Breast epithelium (tissue), 4 donors: ENCODE measurements around the gene C4orf50. TPM values are rescaled to one million over a fixed set of nuclear protein-coding genes. Genes with fewer than 3 reads are reported as not detected.

Source experiments
- DNase-seq, 2 donors: peaks; one replicate each; pipeline ENCODE4 v3.0.0-alpha.2; 2019; ENCODE audit warnings: low spot score in 2 of 2
- H3K27ac ChIP-seq, 2 donors: fragments of 200-600 bp; sonication (generic) in 1 of 2; one replicate each; pipeline ENCODE4 v1.5.1; 2016 to 2019; ENCODE audit warnings: mild to moderate bottlenecking in 1 of 2
- H3K27me3 ChIP-seq, 2 donors: fragments of 200-600 bp; sonication (generic) in 1 of 2; one replicate each; pipeline versions ENCODE4 v1.5.1 to v1.6.0; 2017 to 2019; ENCODE audit warnings: control low read depth in 1 of 2, mild to moderate bottlenecking in 1 of 2
- H3K36me3 ChIP-seq: fragments of 200-600 bp; one replicate; pipeline ENCODE4 v1.5.1; 2019
- H3K4me1 ChIP-seq, 2 donors: fragments of 200-600 bp; sonication (generic); one replicate each; pipeline ENCODE4 v1.5.1; 2016 to 2019; ENCODE audit warnings: control low read depth in 1 of 2
- H3K4me3 ChIP-seq, 3 donors: fragments of 200-600 bp; sonication (generic); 1 replicate in 2 of 3; 2 replicates in 1 of 3; pipeline ENCODE4 v1.5.1; 2016 to 2019; ENCODE audit warnings: mild to moderate bottlenecking in 3 of 3, moderate library complexity in 2 of 3
- H3K9me3 ChIP-seq, 2 donors: fragments of 200-600 bp; sonication (generic) in 1 of 2; one replicate each; pipeline ENCODE4 v1.5.1; 2016 to 2019; ENCODE audit warnings: control low read depth in 1 of 2
- CTCF ChIP-seq, 3 donors: fragments of 450-650 bp; IDR thresholded peaks; one replicate each; pipeline ENCODE4 v1.5.1; 2016 to 2017; ENCODE audit warnings: antibody characterized with exemption in 3 of 3, mild to moderate bottlenecking in 3 of 3, moderate library complexity in 3 of 3
- POLR2A ChIP-seq: fragments of 450-650 bp; IDR thresholded peaks from one replicate; pipeline ENCODE4 v1.6.1; 2016; ENCODE audit warnings: antibody characterized with exemption, mild to moderate bottlenecking, moderate library complexity
- POLR2AphosphoS5 ChIP-seq, 3 donors: sonication (generic); formaldehyde crosslinking; IDR thresholded peaks; one replicate each; pipeline ENCODE4 v1.6.1; 2017; ENCODE audit warnings: antibody characterized with exemption in 3 of 3
- intact Hi-C: fragments of 100-400 bp; cut with DNase I; formaldehyde crosslinking; loops from one replicate; pipeline ENCODE4 v1.15.1; 2023; ENCODE audit warnings: low total_unique reads
- total RNA-seq, 3 donors: library from RNA; depleted of rRNA; stranded (reverse); fragments of >200 nt; gene quantifications; one replicate each; pipeline ENCODE4 v1.1.0, GENCODE V29; 2016

Gene C4orf50
- total RNA-seq, 3 donors from 2014 or later, result under 0.01 TPM; not detected in 1

DNA sequence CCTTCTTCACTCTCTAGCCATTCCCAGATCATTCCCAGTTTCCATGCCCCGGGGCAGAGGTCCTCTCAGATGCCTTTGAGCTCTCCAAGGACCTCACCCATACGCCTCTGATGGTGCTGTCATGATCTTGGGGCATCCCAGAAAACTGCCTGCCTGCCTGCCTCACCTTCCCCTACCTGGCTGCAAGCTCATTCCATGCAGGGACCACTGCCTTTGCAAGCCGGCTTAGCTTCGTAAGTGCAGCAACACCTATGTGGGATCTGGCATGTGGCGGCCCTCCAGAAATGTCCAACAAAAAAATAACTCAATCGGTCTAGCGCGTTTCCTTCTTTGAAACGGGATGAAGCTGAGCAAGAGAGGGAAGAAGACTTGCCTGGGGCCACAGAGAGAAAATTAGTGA lies 53.0 kb downstream of the C4orf50 start:
- Histone ChIP-seq H3K27me3 (peaks cover 0 to 9% of the 10 kb centered on the region in 2 donors), H3K36me3 (no peaks in the 10 kb centered on the region), H3K4me1 (no peaks in the 10 kb centered on the region), H3K9me3 (no peaks in the 10 kb centered on the region), H3K4me3 (no peak overlapping the region), H3K27ac (no peak overlapping the region)
- TF ChIP-seq POLR2A (no peak), CTCF (IDR thresholded peaks at IDR 0.05) (no peak), POLR2AphosphoS5 (IDR thresholded peaks at IDR 0.05) (no peak)
- DNase-seq, result no peak
- intact Hi-C loops, result no loop called here

DNA sequence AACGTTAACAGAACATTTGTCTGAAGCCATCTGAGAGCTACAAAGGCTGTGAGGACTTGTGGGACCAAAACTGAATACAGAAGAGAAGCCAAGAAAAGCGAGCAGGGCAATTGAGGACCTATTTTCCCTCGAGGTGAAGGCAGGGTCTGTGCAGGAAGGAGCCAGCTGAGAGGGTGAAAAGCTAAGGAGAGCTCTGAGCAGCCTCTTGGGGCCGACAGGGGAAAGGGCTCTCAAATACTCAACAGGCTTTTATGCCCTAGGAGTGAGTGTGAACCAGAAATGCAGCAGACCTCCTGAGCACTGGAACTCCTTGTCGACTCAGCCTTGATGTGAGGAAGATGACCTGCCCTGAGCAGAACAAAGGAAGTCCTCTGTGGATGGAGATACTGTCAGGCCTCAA lies 54.2 kb downstream of the C4orf50 start:
- Histone ChIP-seq H3K9me3 (no peaks in the 10 kb centered on the region), H3K4me3 (no peak overlapping the region), H3K4me1 (no peaks in the 10 kb centered on the region), H3K27ac (no peak overlapping the region), H3K36me3 (no peaks in the 10 kb centered on the region), H3K27me3 (peaks cover 0 to 4% of the 10 kb centered on the region in 2 donors)
- TF ChIP-seq POLR2A (no peak), POLR2AphosphoS5 (IDR thresholded peaks at IDR 0.05) (no peak), CTCF (IDR thresholded peaks at IDR 0.05) (no peak)
- DNase-seq, result no peak
- intact Hi-C loops, result no loop called here

DNA sequence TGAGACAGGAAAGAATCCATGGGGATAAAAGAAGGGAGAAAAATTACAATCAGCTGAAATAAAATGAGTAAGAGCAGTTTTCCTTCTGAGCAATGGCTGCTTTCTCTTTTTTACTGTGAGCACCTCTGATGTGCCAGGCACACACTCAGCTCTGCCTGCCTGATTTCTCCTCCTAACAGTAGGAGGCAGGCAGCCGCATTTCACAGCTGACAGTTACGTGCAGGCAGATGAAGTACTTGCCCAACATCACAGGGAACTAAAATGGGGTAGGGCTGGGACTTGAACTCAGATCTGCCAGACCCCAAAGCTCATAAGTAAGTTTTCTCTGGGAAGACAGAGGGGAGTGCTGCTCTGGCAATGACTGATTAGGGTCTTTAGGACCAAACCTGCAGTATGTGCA lies 54.6 kb downstream of the C4orf50 start:
- intact Hi-C loops, result no loop called here

DNA sequence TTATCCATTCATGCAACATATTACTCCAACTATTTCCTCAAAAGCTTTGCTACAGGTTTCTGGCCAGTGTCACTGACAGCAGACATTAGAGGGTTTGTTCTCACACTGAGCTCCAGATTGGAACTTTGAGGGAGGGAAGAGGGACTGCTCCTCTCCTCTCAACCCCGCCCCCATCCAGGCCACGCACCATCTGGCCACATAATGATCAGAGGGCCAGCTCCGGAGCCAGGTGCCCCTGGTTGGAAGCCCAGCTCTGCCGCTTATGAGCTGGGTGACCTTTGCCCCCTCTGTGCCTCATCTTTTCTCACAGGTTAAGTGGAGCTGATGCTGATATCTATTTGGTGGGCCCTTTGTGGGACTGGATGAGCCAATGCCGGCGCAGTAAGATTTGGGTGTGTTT lies 55.8 kb downstream of the C4orf50 start:
- no peaks in the 10 kb centered on the region for H3K36me3 ChIP-seq
- H3K4me1 ChIP-seq, result no peaks in the 10 kb centered on the region
- H3K9me3 ChIP-seq, result no peaks in the 10 kb centered on the region
- H3K27ac ChIP-seq, result no peak overlapping the region
- H3K27me3 ChIP-seq, result peaks cover 0 to 11% of the 10 kb centered on the region in 2 donors
- intact Hi-C loops, result no loop called here
- TF ChIP-seq POLR2A, result no peak
- TF ChIP-seq CTCF (IDR thresholded peaks at IDR 0.05), result no peak
- no peak for TF ChIP-seq POLR2AphosphoS5 (IDR thresholded peaks at IDR 0.05)
- DNase-seq, result no peak
- no peak overlapping the region for H3K4me3 ChIP-seq

More for the DNA sequence above, 54.6 kb downstream of the C4orf50 start:
- no peaks in the 10 kb centered on the region for H3K9me3 ChIP-seq
- H3K4me3 ChIP-seq, result no peak overlapping the region
- H3K4me1 ChIP-seq, result no peaks in the 10 kb centered on the region
- no peak overlapping the region for H3K27ac ChIP-seq
- H3K27me3 ChIP-seq, result peaks cover 0 to 6% of the 10 kb centered on the region in 2 donors
- no peak for DNase-seq
- no peak for TF ChIP-seq POLR2A
- no peak for TF ChIP-seq CTCF (IDR thresholded peaks at IDR 0.05)
- TF ChIP-seq POLR2AphosphoS5 (IDR thresholded peaks at IDR 0.05), result no peak
- H3K36me3 ChIP-seq, result no peaks in the 10 kb centered on the region

- no peak for TF ChIP-seq POLR2A
- no peak for TF ChIP-seq CTCF (IDR thresholded peaks at IDR 0.05)
- TF ChIP-seq POLR2AphosphoS5 (IDR thresholded peaks at IDR 0.05), result no peak
- Histone ChIP-seq H3K4me3 (no peak overlapping the region), H3K9me3 (no peaks in the 10 kb centered on the region), H3K36me3 (no peaks in the 10 kb centered on the region), H3K27me3 (peaks cover 0 to 22% of the 10 kb centered on the region in 2 donors), H3K27ac (no peak overlapping the region), H3K4me1 (no peaks in the 10 kb centered on the region)
- DNase-seq, result no peak
- intact Hi-C loops, result no loop called here
These were observed 57.9 kb downstream of the C4orf50 start for GRCh38 chr4:5960252-5960880.
